Measurements from ENCODE around the gene TENM4.

DNA sequence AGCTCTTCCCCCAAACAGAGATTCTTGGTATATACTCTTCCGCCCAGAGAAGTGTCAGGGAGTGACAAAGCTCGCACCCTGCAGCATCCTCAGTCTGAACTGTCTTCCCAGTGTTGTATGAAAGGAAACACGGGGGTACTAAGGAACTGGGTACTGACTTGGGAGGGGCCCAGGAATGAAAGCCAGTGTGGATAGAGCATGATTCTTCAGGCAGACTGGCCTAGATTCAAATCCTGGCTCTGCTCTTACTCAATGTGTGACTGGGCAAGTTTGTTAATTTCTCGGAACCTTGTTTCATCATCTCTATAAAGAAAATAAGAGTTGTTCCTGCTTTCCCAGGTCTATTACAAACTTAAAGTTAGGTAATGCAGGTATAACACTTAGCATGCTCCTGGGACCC, 600.2 kb downstream of the TENM4 start:
- no peak for TF ChIP-seq EZH2 (IDR thresholded peaks at IDR 0.05)
- TF ChIP-seq CTCF (IDR thresholded peaks at IDR 0.05), result no peak

Measured in neural progenitor cell (in vitro differentiated cells).